SIG-M5 (cell line): ENCODE measurements around the gene FAT2.
"Not testable (repeated sequence)": the region's sequence is repeated elsewhere in the genome, so short reads cannot be mapped to it uniquely, and the experiment has no call there.

Experiments
- DNase-seq: peaks from one replicate; lab custom pipeline; 2025; lab: John Stamatoyannopoulos, UW

Gene FAT2

DNA sequence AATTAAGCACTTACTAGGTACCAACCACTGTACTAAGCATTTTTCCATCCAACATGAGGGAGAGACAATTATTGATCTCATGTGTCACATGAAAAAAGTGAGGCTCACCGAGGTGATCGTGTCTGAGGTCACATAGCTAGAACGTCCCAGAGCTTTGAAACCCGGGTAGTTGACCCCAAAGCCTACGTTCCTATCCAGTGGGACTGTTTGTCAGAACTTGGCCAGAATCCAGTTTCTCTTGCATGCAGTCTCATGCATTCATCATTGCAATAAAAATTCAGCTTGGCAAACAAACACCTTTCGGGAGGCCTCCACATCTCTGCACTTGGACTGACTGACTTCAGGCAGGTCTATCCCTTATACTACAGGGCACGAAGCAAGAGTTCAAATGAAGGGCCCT, 23.4 kb upstream of the FAT2 start:
- DNase-seq = no peak

GRCh38 chr5:151612689-151613427, 21.7 kb upstream of the FAT2 start:
- no peak for DNase-seq

- no peak for DNase-seq
Measured at GRCh38 chr5:151611127-151611775, 20.1 kb upstream of the FAT2 start.

DNA sequence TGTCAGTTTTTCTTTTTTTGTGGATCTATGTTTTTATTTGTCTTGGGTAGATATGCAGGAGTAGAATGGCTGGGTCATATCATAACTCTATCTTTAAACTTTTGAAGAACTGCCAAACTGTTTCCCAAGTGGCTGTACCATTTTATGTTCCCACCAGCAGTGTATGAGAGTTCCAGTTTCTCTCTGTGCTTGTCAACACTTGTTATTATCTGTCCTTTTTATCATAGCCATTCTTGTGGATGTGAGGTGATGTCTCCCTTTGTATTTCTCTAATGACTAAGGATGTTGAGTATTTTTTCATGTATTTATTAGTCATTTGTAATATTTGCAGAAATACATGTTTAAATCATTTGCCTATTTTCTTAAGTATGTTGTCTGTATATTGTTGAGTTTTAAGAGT, 17.4 kb upstream of the FAT2 start:
- no peak for DNase-seq

DNA sequence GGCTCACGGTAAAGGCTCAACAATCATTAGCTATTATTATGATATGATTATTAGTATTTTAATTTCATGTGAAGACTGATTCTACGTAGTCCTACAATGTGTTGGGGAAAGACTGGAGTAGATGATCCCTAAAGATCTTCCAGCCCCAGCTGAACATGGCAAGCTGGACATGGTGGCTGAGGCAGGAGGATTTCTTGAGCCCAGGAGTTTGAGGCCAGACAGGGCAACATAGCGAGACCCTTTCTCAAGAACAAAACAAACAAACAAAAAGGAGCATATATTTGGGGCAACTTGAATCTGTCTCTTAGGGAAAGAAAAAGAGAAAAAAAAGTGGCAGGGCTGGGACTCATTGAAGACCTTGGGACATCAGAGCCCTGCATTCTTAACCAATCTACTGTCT, 16.2 kb upstream of the FAT2 start:
- no peak for DNase-seq

- no peak for DNase-seq
Measured at GRCh38 chr5:151605559-151605958, 14.4 kb upstream of the FAT2 start.

DNA sequence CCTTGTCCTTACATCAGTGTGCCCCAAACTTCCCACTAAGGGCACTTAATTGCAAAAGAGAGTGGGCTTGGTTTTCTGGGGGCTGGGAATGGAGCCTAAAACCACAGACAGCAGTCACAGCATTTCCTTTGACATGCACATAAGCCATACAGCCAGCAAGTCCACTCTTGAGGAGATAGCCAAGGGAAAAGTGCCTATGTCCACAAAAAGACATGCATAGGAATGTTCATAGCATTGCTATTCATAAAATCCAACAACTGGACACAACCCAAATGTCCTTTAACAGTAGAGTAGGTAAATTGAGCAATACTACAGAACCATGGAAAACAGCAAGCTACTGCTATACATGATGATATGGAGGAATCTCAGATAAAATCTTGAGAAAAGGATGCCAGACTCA, 11.7 kb upstream of the FAT2 start:
- DNase-seq = no peak

- no peak for DNase-seq
Measured at GRCh38 chr5:151601391-151601790, 10.3 kb upstream of the FAT2 start.

DNA sequence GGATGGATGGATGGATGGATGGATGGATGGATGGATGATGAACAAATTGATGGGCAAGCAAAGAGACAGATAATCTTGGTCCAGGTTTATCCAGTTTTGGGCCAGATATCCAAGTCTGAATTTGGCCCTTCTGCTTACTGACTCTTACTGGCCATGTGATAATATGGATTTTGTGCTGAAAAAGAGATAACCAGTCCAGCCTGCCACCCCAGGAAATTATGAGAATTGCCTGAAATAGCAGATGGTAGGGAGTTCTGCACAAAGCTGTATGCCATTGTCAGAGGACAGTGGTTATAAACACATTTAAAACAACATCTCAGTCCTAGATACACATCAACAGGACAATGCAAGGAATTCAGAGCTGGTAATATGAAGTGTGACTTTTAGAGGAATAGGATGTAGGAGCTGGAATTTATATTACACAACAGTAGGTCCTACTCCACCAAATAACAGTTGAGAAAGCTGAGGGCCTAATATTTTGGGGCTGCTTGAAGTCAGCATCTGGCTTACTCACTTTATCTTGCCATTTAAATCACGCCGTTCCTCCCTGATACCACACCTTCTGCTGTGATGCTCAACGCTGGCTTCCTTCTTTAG, 9.0 kb upstream of the FAT2 start:
- DNase-seq = no peak

DNA sequence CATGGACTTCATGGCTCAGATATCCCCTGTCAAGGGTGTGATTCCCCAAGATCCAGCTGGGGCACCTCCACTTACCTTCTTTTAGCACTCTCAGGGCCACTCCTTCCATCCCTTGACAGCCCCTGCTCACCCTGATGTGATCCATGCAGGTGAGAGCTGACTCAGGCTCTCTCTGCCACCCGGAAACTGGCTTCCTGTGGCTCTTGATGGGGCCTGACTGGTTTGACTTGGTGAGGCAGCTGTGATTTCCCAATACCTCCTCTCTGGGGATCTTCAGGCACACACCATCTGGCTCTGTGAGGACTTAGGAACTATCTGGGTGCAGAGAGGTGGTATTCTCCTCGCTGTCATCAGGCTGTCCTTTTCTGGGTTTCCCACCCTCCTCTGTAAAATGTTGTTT, 7.9 kb upstream of the FAT2 start:
- no peak for DNase-seq

DNA sequence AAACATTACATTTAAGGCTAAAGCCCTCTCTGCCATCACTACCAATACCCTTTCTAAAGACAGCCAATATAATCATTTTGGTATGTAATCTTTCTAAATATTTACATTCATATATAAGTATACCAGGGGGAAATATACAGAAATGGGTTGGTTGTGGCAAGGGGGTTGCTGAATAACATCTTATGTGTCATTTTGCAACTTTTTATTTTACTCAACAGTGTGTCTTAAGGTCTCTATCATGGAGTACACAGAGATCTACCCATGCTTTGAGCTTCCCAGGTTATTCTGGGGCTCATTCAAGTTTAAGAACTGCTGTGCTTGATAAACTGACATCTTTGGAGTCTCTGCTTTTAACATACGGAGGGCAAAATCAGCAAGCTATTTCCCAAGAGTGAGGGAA, 7.4 kb upstream of the FAT2 start:
- DNase-seq = no peak

DNA sequence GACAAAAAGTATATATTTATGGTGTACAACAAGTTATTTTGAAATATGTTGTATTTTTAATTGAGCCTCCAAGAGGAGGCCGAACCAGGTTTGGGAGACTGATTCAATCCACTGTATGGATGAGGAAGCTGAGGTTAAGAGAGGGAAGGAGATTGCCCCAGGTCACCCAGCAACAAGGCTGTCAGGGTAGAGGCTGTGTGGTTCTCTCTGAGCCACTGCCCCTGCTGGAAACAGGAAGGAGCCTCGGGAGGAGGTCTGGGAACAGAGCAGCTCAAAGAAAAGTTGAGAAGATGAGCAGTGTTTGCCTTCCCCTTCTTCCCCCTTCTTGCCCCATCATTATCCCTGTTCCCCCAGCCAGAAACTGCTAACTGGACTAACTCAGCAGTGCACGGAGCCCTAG, 6.6 kb upstream of the FAT2 start:
- no peak for DNase-seq

GRCh38 chr5:151596828-151597539, 5.9 kb upstream of the FAT2 start:
- DNase-seq = no peak

DNA sequence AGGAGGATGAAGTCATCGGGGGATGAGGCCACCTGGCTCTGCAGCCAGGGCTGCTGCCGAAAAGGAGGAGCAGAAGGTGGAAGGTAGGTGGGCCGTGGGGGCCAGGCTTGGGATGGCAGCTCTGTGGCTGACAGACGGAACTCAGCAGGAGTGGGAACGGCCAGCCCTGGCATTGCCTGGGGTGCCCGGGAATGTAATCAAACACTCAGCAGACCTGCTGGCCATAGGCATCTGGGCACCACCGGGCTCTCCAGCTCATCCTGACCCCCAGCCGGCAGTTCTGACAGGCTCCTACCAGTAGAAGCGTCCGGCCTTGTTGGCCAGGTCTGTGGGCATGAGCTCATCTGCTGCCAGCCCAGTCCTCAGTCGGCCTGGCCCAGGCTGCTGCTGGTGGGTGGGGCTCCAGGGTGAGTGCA, 4.3 kb upstream of the FAT2 start:
- no peak for DNase-seq

GRCh38 chr5:151592855-151593408, 1.8 kb upstream of the FAT2 start:
- no peak for DNase-seq

- DNase-seq = no peak
Measured at GRCh38 chr5:151589878-151590570, 1.1 kb downstream of the FAT2 start.

- DNase-seq = no peak
Measured at GRCh38 chr5:151587796-151588555, 3.2 kb downstream of the FAT2 start.

- no peak for DNase-seq
Measured at GRCh38 chr5:151585970-151586369, 5.2 kb downstream of the FAT2 start.

DNA sequence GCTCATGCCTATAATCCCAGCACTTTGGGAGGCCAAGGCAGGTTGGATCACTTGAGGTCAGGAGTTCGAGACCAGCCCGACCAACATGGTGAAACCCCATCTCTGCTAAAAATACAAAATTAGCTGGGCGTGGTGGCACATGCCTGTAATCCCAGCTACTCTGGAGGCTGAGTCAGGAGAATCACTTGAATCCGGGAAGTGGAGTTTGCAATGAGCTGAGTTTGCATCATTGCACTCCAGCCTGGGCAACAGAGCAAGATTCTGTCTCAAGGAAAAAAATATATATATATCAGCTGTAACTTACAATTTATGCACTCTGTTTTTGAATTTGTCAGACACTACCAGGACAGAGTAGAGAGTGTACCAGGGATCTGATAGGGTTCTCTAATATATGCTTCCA, 5.8 kb downstream of the FAT2 start:
- not testable (repeated sequence) for DNase-seq

DNA sequence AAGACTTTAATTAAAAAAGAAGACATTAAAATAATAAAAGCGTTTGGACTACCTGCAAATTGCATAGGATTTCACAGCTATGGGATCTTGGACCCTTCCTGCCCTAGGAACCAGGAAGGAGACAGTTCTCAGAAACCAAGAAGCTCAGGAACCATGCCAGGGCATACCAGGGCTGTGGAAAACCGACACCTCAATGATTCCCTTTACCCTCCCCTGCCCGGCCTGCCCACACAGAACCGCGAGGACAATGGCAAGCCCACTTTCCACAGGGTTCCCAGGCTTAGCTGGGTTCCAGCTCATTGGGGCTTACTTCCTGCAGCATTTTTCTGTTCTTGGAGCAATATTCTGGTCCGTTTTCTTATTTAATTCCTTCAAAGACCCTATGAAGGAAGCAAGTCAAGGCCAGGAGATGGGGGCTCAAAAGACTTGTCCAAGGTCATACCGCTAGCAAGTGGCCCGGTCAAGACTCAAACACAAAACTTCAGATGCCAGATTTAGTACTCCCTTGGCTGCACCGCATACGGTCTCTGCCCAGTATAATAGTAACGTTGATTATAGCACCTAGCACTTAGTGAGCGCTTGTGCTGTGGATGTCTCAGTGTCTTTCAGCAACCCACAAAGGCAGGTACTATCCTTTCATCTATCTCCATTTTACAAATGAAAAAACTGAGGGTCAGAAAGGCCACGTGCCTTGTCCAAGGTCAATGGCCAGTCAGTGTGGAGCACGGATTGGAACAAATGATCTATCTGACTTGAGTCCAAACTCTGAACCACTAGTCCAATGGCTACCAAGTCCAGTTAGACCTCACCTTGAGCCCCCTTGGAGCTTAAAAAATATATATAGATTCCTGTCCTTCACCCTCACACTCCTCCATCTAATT, 6.8 kb downstream of the FAT2 start:
- no peak for DNase-seq
